Caki2 (cell line): ENCODE measurements around the gene CYP26B1. TPM values are rescaled to one million over a fixed set of nuclear protein-coding genes. Genes with fewer than 3 reads are reported as not detected.

ENCODE experiments used
- DNase-seq: peaks from one replicate; pipeline ENCODE4 v3.0.0-alpha.2; 2015; ENCODE audit warnings: low read depth
- in situ Hi-C: cut with HindIII; loops from 2 replicates; pipeline ENCODE4 v1.10.0; 2016; ENCODE audit warnings: low sequenced_read_pairs, low pct_unique_long_range_greater_than_20kb, mixed read lengths
- total RNA-seq: library from RNA; depleted of rRNA; stranded (reverse); fragments of >200 nt; shearing (Covaris generic); gene quantifications from 2 replicates; pipeline ENCODE4 v1.2.3, GENCODE V29; 2014; ENCODE audit warnings: low replicate concordance

Gene CYP26B1
- total RNA-seq, 1 experiment from 2014 or later = 5.4 TPM

DNA sequence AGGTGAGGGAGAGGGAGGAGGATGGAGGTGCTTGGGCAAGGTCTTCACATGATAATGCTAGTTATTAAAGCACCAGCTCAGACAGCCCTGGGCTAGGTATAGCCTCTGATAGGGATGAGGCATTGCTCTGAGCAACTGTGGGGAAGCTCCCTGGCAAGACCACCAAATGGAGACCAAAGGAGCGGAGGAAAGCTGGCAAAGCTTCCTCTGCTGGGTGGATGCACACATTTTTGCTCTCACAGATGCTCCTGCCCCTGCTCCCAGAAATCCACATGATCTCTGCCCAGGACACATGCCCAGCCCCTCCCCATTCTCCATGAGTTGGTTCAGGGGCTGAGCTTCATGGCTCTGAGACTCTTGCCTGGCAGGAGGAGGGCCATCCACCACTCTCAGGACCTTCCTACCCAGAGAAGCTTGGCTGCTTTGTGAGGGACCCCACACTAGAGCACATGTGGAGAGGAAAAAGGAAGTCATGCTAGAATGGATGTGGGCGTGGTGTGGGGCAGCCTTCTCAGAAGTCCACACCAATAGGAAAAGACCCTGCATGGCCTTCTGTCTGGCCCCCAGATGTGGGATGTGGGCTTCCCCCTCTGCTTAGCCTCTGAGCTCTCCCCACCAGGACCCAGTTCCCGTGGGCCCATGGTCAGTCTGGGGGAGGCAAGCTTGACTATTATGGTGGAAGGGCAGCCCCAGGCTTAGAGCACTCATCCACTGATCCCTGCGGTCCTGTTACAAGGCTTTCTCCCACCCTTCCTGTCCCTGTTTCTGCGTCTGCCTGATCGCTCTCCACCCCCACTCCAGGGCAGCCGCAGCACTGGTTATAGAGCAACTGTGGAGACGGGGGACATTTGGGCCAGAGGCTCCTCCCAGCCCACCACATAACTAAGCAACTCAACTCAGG lies 10.5 kb upstream of the CYP26B1 start:
- in situ Hi-C loops = no loop called here
- DNase-seq = no peak

DNA sequence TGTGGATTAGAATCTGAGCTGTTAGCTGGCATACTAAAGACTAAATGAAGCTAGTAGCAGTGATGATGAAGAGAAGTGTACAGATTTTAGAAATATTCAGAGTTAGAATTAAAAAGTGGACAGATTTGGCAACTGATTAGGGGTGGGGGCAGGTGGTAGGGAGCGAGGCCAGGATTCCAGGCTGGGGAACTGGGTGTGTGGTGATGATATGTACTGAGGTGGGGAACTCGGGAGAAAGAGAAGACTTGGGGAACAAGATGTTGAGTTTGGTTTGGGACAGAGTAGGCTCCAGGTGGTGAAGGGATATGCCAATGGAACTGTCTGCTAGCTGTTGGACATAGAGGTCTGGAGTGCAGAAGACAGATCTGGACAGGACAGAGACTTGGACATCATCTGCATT lies 9.2 kb upstream of the CYP26B1 start:
- DNase-seq = no peak
- in situ Hi-C loops = no loop called here

DNA sequence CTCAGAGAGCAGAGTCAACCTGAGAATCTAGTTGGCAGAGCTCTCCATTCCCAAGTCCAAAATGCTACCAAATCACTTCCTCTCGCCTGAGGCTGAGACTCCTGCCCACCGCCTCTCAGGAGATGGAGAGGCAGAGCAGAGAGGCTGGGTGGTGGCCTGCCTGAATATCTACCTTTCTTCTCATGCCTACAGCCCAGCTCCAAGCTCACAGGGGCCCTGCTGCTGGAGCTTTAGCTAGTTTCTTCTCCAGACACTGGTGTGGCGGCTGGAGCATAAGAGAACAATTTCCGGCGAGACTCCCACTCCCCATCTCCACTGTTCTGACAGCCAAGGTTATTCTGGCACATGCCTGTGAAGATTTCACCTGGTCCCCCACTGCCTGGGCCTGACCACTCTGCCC lies 8.1 kb upstream of the CYP26B1 start:
- no peak for DNase-seq
- in situ Hi-C loops = no loop called here

DNA sequence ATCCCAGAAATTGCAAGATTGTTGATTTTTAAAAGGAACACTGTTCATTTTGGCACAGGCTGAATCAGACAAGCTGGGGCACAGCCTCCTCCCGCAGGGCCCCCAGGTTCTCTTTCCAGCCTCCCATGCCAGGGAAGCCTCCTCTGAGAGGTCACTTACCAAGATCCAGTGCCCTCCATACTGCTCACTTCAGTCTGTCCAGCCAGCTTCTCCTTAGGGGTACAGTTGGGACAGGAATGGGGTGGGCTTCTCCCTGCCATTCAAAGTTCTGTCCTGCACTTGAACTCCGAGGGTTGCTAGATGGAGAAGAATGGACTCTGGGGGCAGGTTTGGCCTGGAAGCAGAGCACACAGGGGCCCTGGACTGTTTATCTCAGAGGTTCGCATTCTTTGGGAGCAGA lies 7.5 kb upstream of the CYP26B1 start:
- no peak for DNase-seq
- in situ Hi-C loops = no loop called here

DNA sequence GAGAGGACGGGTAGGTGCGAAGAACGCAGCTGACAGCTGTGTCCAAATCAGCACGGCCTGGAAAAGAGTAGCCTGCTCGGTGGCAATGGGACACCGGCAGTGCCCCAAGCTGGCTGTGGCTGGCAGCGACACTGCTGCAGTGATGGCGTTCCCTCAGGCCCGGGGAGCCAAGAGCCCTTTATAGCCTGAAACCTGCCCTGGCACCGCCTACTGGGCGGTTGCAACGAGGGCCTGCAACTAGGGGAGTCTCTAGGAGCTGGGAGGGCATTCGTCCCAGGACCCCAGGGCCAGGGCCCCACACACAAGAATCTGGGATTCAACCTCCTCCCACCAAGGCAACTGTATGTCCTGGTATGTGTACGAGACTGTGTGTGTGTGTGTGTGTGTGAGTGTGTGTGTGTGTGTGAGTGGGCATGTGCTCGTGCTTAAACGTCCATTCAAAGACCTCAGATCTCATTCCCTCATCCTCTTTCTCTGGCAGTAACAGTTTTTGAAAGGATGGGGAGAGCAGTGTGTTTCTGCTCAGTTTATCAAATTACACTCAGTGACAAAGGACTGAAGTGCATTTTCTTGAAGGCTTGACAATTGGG lies 6.8 kb upstream of the CYP26B1 start:
- DNase-seq = no peak
- in situ Hi-C loops = no loop called here

DNA sequence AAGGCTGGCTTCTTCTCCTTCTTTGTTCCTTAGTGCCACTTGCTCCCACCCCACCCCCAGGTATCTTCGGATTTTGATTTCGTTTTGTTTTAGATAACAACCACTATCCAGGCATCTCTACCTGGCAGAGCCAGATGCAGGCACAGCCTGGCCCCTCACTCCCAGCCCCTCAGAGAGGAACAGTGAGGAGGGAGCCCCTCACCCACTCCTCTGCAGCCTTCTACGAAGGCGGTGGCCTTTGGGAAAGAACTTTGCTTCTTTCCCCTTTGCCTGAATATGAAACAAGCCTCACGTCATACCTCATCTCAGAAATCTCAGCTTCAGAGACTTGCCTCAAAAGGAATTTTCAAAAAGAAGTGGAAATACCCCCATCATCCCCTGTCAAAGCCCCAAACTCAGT lies 6.3 kb upstream of the CYP26B1 start:
- in situ Hi-C loops = no loop called here
- DNase-seq = no peak

DNA sequence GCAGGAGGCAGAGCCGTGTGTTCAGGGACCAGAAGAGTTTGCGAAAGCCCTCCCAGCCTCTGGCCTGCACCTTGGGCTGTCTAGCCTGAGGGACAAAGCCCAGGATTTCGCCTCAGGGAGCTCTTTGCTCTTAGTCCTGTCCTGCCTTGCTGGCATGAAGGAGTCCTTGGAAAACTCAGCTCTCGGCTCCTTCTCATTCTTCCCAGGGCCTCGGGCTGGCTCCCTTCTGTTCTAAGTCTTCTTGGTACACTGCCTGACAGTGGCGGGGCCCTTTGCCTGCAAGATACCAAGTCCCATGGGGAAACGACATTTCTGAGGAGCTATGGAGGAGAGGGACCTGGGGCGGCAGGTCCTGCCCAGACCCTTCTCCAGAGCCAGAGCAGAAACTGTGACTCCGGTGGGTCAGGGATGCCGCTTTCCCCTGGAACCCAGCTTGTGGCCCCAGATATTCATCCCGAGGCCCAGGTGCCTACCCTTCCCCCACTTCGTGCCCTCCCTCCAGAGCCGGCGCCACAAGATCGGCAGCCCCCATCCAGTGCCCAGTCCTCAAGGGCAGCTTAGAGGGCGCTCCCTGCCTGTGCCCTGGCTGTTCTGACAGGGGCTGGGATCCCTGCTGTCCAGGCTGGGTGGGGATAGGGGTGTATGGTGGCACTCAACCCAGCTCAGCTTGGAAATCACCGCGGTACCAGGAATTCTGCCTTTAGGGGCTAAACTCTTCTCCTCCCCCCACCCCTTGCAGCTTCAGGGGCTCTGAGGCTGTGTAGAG lies 5.5 kb upstream of the CYP26B1 start:
- DNase-seq = no peak
- in situ Hi-C loops = no loop called here

DNA sequence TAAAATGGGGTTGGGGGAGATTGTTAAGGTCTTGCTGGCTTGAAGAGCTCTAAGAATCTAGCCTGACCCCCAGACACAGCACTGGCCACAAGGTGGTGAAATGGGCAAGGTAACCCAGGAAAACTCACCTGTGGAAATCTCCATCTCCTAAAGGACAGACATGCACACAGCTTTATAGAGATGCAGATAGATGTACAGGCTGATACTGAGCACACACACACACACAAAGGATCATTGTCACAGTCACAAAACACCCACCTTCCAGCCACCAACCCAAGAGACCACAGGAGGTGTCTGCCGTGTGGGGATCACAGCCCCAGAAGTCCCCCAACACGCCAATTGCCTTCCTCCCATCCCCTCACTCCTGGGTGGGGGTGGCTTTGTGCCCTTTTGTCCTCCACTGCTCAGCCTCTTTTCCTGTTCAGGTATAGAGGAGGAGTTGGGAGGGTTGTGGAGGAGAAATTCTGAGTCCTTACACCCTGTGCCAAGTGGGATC lies 3.2 kb upstream of the CYP26B1 start:
- in situ Hi-C loops = no loop called here
- DNase-seq = no peak

DNA sequence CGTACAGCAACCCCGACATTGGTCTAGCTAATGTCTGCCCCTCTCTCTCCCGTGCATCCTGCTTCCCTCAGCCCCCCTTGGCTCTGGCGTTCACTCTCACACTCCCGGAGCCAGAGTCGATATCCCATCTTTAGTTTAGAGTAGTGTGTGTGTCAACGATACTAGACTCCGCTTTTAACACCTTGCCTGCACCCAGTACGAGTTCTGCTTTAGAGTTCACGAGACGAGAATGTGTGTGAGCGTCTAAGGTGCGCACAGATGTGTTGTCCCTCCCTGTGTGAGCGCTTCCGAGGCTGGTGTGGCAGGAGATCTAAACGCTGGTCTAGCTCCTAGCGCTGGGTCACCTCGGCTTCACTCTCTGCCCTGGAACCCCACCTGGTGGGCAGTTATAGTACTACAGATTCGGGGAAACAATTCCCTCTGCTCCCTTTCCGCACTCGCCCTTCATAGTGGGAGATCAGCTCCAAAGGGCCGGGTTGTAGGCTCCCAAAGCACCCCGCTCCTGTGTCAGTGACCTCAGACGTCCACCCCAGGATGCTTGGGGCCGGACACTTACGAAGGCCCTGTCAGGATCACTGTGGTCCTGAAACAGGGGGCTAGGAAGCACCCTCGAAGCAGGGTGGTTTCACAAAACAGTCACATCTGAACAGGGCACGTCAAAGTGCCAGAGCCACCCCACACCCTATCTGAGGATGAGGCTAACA lies 2.6 kb upstream of the CYP26B1 start:
- in situ Hi-C loops = no loop called here
- DNase-seq = peak; percentile 77

DNA sequence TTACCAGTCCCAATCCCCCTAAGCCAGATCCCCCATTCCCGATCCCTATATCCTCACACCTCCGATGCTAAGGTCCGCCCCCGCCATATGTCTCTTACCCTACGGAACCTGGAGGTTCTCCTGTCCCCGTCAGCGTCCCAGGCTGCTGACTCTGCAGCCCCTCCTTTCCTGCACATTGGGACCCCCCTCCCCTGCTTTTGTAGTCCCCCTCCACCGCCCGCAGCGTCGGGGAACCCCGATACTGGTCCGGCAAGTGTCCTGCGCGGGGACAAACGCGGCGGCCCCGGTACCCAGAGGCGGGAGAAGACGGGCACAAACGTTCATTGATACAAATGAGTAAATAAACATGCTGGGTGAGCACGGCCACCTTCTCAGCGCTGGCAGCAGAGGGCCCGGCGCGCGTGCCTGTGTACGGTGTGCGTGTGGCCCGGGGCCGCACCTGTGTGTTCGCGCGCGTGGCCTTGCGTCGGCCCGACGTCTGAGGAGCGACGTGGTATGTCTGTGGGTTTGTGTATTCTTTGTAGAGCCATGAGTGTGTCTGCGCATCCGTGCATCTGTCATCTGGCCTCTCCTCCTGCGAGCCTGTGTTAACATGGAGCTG lies 2.0 kb upstream of the CYP26B1 start:
- in situ Hi-C loops = no loop called here
- no peak for DNase-seq

DNA sequence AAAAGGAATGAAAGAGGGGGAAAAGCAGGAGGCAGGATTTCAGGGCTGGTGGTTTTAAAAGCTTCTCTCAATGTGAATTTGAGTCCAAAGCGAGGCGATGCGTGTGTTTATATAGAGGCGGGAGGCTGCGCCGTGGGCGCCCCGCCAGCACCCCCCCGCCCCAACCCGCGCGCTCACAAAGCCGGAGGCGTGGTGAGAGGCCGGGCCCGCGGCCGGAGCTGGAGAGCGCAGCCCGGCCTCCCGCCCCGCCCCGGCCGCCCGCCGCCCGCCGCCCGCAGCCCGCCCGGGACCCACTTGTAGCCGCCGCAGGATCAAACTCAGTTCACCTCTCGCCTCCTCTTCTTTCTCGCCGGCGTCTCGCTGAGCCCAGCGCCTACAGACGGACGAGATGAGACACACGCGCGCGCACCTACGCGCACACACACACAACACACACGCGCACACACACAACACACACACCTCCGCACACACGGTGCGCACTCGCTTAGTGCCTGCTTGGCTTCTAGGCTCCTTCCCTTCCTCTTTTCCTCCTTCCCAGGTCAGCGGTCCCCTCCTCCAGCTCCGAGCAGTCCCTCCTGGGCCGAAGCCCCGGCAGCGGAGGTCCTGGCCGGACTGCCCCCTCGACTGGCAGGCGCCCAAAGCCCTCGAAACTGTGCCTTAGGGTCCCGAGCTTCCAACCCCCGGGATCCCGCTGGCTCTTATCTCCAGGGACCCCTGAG lies 1.3 kb upstream of the CYP26B1 start:
- in situ Hi-C loops = no loop called here
- DNase-seq = peak; percentile 57

DNA sequence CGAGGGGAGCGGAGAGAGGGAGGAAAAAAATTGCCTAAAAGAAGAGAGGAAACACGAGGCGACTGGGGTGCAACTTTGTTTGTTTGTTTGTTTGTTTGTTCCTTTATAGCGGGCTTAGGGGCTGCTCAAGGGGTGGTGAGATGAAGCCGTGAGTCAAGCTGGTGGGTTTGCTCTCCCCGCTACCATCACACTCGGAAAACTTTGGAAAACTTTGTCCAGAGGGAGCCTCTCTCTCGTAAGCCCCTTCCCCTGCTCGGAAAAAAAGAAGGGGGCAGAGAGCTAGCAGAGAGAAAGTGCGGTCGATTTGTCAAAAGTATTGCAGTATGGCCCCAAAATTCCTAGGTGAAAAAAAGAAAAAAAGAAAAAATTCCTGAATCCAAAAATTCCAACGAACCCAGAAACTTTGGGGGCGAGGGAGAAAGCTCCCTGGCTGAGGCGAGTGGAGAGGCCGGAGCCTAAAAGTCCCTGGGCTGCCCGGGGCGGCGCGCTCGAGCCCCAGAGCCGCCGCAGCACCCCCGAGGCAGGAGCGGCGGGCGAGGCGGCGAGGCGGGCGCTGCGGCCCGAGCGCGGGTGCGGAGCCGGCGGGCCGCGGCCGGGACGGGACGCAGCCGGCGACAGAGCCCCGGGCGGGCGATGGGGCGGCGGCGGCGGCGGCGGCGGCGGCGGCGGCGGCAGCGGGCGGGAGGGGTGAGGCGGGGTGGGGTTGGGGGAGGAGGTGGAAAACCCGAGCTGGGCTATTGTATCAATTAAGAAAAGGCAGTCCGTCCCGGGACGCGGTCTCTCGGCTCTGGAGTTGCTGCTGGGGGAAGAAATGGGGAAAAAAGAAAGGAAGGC lies 558 bp upstream of the CYP26B1 start:
- DNase-seq = no peak
- in situ Hi-C loops = no loop called here

DNA sequence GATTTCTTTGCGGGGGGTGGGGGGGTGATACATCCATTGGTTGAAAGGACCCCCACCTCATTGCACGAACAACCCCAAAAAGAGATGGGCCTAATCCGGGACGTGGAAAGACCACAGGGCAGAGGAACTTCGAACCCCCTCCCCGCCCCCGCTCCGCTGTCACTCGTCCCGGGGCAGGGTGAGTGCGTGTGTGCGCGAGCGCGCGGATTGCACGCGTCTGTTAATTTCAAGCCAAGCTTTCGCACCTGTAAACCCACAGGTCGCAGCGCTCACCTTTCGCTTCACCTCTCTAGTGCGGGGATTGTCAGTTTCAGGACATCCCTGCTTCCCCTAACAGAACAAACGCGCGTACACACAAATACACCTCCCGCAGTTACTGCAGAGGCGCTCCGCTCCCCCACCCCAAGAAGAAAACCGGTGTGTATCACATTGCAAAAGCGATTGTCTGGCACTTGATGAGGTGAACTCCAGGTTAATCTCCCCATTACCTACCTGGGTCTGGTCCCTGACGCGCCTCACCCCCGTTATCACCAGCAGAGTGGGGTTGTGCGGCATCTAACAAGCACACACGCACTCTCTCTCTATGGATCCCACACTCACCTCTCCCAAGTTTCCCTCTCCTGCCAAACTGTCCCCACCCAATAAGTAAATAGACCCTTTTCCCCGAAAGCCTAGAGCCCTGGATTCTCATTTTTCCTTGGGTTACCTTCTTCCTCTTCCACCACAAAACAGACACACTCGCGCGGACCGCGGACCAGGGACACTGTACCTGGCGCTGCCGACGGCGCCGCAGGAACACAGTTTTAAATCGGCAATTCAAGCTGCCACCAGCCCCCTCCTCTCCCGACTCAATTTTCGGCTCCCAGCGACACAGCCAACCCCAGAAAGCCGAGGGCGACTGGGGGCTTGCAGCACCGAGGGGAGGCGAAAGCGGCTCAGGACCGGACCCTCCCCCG lies 1.0 kb downstream of the CYP26B1 start:
- in situ Hi-C loops = no loop called here
- DNase-seq = no peak

DNA sequence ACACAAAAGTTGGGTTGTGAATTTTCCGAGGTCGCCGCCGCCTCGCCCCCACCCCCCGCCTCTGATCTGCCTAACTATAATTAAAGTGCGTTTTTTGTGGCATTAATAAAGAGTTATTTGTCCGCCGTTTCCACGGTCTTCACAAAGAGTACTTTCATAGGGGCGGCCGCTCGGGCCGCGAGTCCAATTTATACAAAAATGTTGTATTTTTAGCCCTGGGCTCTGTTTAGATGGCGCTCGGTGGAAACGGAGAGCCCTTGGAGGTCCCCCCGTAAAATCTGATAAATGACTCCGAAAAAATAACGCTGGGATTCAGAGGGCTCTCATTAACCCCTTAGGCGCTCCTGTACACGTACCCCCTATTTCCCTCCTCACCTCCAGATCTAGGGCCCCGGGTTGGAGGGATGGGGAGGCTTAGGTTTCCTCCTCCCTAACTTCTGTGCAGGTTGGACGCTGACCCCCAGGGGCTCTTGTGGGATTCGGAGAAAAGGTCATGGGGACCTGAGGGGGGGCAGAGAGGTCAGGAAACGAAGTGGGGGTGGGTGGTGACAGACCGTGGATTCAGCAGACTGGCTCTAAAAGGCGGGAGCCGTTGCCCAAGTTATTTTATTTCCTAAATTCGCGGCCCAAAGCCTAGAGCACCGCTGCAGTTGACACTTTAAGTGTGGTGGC lies 1.9 kb downstream of the CYP26B1 start:
- in situ Hi-C loops = no loop called here
- no peak for DNase-seq

DNA sequence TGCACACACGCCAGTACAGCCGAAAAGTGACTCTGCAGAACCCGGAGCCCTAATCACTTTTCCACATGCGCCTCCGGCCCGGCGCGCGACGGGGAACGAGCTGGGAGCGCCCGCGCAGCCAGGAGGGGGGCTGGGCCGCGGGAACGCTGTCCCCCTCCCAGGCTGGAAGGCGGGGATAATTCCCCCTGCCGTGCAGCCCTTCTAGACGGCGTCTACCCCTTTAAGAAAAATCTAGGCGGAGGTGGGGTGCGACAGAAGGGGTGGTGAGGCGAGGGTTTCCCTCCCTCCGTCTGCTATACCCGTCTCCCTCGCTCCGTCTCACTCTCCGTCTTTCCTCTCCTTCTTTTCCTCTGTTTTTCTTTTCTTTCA lies 2.4 kb downstream of the CYP26B1 start:
- in situ Hi-C loops = no loop called here

More for the DNA sequence above, 2.4 kb downstream of the CYP26B1 start:
- DNase-seq = peak; percentile 87
